ENCODE measurements around the gene IQGAP2.

DNA sequence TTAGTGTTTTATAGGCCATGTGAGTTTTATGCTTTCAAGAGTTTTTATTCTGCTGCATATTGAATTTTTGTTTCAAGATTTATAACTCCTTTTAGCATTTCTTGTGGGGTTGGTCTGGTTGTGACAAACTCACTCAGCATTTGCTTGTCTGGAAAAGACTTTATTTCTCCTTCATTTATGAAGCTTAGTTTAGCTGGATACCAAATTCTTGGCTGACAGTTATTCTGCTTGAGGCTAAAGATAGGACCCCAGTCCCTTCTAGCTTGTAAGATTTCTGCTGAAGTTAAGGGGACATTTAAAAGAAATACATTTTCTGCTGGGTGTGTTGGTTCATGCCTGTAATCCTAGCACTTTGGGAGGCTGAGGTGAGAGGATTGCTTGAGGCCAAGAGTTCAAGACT is 36.8 kb downstream of the IQGAP2 start:
- TF ChIP-seq, protein P1, sequence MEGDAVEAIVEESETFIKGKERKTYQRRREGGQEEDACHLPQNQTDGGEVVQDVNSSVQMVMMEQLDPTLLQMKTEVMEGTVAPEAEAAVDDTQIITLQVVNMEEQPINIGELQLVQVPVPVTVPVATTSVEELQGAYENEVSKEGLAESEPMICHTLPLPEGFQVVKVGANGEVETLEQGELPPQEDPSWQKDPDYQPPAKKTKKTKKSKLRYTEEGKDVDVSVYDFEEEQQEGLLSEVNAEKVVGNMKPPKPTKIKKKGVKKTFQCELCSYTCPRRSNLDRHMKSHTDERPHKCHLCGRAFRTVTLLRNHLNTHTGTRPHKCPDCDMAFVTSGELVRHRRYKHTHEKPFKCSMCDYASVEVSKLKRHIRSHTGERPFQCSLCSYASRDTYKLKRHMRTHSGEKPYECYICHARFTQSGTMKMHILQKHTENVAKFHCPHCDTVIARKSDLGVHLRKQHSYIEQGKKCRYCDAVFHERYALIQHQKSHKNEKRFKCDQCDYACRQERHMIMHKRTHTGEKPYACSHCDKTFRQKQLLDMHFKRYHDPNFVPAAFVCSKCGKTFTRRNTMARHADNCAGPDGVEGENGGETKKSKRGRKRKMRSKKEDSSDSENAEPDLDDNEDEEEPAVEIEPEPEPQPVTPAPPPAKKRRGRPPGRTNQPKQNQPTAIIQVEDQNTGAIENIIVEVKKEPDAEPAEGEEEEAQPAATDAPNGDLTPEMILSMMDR (IDR thresholded peaks at IDR 0.05; ENCODE audit: low read depth, low read length, poor library complexity, severe bottlenecking): no peak
- no peak for TF ChIP-seq EZH2phosphoT487 (IDR thresholded peaks at IDR 0.05; ENCODE audit: borderline replicate concordance, low read length)

Data from DOHH2 (cell line).